Pulmonary artery endothelial cell (primary cell): ENCODE measurements around the gene SLC46A2. TPM values are rescaled to one million over a fixed set of nuclear protein-coding genes. Genes with fewer than 3 reads are reported as not detected.

Experiments used
- DNase-seq: peaks from one replicate; pipeline ENCODE4 v3.0.0-alpha.2; 2011; ENCODE audit warnings: low read depth, low spot score
- total RNA-seq: library from RNA; depleted of rRNA; stranded (reverse); fragments of >200 nt; gene quantifications from 2 replicates; pipeline ENCODE4 v1.2.3, GENCODE V29; 2014

The SLC46A2 gene
- total RNA-seq, 1 donor from 2014 or later: not detected

GRCh38 chr9:112886351-112886750, 4.3 kb downstream of the SLC46A2 start:
- no peak for DNase-seq

GRCh38 chr9:112885324-112885723, 5.4 kb downstream of the SLC46A2 start:
- no peak for DNase-seq

DNA sequence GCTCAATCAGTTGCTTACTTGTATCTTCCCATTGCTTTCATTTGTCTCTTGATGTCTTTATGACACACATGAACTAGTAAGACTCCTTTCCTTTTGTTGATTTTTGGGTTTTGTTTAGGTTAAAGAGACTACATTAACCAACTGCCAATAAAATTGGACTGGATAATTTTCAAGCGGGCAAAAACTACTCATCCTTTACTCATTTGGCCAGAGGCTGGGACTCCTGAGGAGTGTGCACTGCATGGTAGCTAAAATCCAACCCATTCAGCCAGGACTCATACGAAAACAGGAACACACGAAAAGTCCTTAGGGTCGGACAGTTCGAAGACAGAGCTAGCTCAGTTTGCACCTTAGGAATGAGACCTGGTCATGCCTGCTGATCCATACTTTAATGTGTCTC, 6.0 kb downstream of the SLC46A2 start:
- no peak for DNase-seq

- DNase-seq: no peak
Observed at GRCh38 chr9:112884101-112884500, 6.6 kb downstream of the SLC46A2 start.

GRCh38 chr9:112881331-112881730, 9.3 kb downstream of the SLC46A2 start:
- no peak for DNase-seq

- no peak for DNase-seq
Observed at GRCh38 chr9:112880650-112881049, 10.0 kb downstream of the SLC46A2 start.

DNA sequence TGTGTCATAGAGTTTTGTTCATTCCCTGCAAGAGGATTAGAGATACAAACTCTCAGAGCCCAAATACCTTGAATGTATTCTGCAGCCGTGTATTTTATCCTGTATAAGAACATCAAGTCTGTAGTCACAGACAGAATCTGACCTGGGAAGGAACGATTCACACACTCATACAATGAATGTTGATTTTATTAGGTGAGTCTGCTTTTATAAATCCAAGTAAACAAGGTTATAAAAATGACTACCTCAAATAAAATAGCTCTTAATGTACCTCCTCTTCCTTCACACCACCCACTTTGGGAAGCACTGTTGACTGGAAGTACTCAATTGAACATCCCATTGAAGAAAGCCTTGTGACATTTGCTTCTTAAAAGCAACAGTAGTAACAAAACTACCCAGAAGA, 11.9 kb downstream of the SLC46A2 start:
- no peak for DNase-seq

GRCh38 chr9:112873773-112874405, 16.8 kb downstream of the SLC46A2 start:
- DNase-seq: no peak

- DNase-seq: no peak
Observed at GRCh38 chr9:112872019-112872418, 18.7 kb downstream of the SLC46A2 start.

DNA sequence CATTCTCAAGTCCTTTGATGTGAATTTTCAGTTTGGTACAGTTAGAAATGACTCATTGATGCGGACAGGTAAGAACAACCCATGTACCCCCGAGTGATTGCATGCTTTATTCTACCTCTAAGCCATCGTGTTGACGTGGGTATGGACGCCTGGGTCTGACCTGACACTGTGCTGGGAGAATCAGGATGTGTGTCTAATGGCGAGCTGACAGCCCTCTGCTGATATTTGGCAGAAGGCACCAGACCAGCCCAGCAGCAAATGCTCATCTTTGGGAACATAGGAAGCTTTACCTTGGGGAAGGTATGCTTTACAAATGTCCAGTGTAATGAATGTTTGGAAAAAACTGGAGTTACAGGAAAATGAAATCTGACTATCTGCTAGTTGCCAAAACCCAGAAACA, 20.1 kb downstream of the SLC46A2 start:
- DNase-seq: no peak

- no peak for DNase-seq
Observed at GRCh38 chr9:112869917-112870316, 20.8 kb downstream of the SLC46A2 start.

DNA sequence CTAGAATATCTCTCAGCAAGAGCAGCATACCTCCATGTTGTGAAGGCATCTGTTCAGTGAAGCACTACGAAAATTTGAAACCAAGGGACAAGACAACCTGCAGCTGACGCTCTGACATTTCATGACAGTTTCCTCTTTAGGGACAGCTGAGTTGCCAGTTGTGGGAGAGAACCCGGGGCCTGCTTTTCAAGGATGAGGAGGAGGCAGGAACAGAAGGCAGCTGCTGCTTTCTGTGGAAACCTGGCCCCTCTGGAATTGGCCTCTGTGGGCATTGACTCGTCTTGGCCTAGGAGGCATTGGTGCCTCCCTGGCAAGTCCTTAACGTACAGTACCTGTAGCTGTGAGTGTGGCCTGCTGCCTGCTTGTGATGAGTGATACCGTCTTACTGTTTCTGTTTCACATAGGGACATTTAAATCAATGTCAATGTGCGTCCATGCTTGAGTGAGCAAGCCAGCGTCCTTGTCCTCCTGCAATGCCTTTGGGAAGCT, 21.6 kb downstream of the SLC46A2 start:
- DNase-seq: no peak

DNA sequence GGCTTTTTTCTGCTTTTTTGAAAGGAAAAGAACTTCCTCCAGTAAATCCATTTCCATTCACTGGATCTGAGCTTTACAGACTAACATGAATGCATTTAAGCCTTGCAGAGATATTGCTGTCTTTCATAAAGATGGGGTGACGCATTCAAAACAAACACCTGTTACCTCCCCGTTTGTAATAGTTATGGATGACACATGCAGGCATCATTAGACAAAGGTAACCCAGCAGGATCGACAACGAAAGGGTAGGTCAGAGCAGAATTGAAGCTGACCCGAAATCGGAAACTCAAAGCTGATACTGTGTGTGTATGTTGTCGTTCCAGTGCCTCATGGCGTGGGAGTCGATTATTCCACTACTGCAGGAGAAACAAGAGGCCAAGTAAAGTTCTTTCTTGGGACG, 22.2 kb downstream of the SLC46A2 start:
- no peak for DNase-seq

GRCh38 chr9:112867275-112867991, 23.2 kb downstream of the SLC46A2 start:
- no peak for DNase-seq

DNA sequence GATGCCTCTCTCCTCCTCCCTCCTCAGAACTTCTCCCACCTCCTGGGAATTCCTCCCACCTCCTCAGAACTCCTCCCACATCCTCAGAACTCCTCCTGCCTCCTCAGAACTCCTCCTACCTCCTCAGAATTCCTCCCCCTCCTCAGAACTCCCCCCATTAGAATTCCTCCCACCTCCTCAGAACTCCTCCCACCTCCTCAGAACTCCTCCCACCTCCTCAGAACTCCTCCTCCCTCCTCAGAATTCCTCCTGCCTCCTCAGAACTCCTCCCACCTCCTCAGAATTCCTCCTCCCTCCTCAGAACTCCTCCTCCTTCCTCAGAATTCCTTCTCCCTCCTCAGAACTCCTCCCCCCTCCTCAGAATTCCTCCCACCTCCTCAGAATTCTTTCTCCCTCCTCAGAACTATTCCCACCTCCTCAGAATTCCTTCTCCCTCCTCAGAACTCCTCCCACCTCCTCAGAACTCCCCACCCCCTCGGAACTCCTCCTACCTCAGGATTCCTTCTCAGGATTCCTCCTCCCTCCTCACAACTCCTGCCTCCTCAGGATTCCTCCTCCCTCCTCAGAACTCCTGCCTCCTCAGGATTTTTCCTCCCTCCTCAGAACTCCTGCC, 23.9 kb downstream of the SLC46A2 start:
- no peak for DNase-seq

DNA sequence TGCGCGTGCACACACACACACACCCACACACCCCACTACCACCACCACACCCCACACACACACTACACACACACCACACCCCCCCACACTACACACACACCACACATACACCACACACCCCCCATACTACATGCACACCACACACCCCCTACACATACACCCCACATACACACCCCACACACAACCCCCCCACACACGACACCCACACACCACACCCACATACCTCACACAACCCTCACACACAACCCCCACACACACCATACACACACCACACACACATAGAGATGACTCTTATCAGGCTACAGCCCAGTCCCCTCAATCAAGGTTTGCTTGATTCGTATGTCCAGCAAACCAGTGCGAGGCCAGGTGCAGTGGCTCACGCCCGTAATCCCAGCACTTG, 25.7 kb downstream of the SLC46A2 start:
- DNase-seq: no peak

- DNase-seq: no peak
Observed at GRCh38 chr9:112864403-112864802, 26.3 kb downstream of the SLC46A2 start.

DNA sequence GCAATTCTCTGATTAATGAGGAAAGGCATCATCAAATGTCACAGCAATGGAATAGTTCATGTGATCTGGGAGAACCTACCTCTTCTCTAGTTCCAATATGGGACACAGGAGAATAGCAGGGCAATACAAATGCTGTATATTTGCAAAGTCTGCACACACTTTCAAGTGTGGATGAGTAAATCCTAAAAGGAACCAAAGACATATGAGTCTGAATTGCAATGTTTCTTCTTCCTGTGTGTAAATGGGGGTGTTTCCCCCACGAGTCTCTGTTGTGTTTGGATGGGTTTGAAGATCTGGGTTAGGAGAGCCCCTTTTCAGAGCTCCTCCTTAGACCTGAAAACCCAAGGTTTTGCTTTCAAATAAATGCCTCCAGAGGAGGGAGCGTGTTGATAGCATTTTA, 26.9 kb downstream of the SLC46A2 start:
- no peak for DNase-seq

DNA sequence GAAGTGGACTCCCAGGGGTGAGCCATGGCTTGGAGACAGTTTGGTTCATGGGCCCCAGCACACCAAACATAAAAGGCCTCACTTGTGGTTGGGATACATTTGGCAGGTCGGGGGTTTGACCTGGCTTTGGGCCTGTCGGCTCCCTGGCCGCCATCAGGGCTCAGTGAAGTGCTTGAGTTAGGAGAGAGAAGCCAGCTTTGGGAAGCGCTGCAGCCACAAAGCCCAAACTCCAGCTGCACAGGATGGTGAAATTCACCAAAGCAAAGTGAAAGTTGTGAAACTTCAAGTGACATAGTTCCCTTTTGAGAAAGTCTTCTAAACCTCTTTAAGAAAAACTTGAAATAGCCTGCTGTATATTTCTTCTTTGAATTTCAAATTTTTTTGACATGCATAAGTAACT, 27.5 kb downstream of the SLC46A2 start:
- DNase-seq: no peak

DNA sequence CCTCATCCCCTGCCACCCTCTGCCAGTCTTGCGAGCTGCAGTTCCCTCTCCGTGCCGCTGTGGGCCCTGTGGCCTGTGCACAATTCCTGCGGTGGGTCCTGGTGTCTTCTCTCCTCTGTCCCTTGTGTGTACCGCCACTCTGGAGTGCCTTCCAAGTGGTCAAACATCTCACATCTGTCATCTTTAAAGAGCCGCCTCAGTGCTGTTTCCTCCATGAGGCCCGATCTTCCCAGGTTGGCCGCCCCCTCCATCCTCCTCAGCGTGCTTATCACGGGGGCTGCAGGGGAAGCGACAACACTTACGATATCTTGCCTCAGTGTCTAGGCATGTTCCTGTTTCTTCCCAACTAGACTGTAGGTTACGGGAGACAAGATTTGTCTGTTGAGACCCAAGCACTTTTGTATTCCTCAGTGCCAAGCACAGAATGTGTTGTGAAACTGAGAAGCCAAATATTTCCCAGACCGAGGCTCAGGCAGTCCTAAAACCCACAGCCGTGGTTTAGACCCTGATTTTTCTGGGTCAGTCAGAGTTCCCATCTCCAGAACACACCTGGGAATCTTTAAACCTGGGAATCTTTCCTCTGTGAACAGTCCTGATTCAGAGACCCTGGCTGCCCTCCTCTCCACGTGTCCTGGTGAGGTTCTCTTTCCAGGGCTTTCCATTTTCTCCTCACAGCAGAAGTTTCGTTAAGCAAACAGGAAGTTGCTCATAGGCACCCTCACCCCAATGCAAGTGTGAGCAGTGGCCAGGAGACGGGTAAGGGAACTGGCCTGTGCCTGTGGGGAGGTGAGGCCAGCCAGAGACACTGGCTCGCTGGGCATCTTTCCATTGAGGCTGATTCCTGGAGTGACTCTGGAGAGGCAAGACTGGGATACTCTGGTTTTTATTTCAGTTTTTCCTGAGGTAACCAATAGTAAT, 28.8 kb downstream of the SLC46A2 start:
- DNase-seq: no peak

GRCh38 chr9:112861155-112861554, 29.5 kb downstream of the SLC46A2 start:
- no peak for DNase-seq

- no peak for DNase-seq
Observed at GRCh38 chr9:112860451-112860850, 30.2 kb downstream of the SLC46A2 start.
